T-helper 2 cell treated with Interferon-gamma antibody and Interleukin-4, amounts not matched to agents 5 μg/mL and 100 μg/mL, for 36 hours (primary cell): Measurements from ENCODE around the gene IBA57.

Experiments used
- DNase-seq: peaks from one replicate; pipeline ENCODE4 v3.0.0; 2021; ENCODE audit warnings: low spot score
- H3K27ac Mint-ChIP-seq: one replicate; pipeline ENCODE4 v1.8.0; 2021; ENCODE audit warnings: mild to moderate bottlenecking, mixed read lengths
- H3K27me3 Mint-ChIP-seq: one replicate; pipeline ENCODE4 v1.8.0; 2021; ENCODE audit warnings: low read depth, mixed read lengths
- H3K36me3 Mint-ChIP-seq: one replicate; pipeline ENCODE4 v1.8.0; 2021; ENCODE audit warnings: low read depth, mixed read lengths
- H3K4me1 Mint-ChIP-seq: one replicate; pipeline ENCODE4 v1.8.0; 2021; ENCODE audit warnings: low read depth, mixed read lengths
- H3K4me3 Mint-ChIP-seq: one replicate; pipeline ENCODE4 v1.8.0; 2022; ENCODE audit warnings: mild to moderate bottlenecking, moderate library complexity, mixed read lengths
- H3K9me3 Mint-ChIP-seq: one replicate; pipeline ENCODE4 v1.8.0; 2021; ENCODE audit warnings: mixed read lengths

The IBA57 gene

GRCh38 chr1:228194921-228195812 is 29.6 kb downstream of the IBA57 start:
- no peak overlapping the region for H3K27ac Mint-ChIP-seq
- H3K36me3 Mint-ChIP-seq: peaks cover 2% of the 10 kb centered on the region
- DNase-seq: no peak
- H3K4me3 Mint-ChIP-seq: no peak overlapping the region
- H3K27me3 Mint-ChIP-seq: no peaks in the 10 kb centered on the region
- H3K4me1 Mint-ChIP-seq: no peaks in the 10 kb centered on the region
- H3K9me3 Mint-ChIP-seq: peaks cover 14% of the 10 kb centered on the region

- Mint-ChIP-seq H3K27ac (no peak overlapping the region), H3K9me3 (peaks cover 18% of the 10 kb centered on the region), H3K36me3 (peaks cover 2% of the 10 kb centered on the region), H3K27me3 (no peaks in the 10 kb centered on the region), H3K4me1 (no peaks in the 10 kb centered on the region), H3K4me3 (no peak overlapping the region)
- no peak for DNase-seq
These were observed 32.0 kb downstream of the IBA57 start for GRCh38 chr1:228197555-228198147.

GRCh38 chr1:228198977-228199590 is 33.5 kb downstream of the IBA57 start:
- no peak for DNase-seq
- Mint-ChIP-seq H3K4me1 (no peaks in the 10 kb centered on the region), H3K36me3 (peaks cover 2% of the 10 kb centered on the region), H3K9me3 (peaks cover 18% of the 10 kb centered on the region), H3K4me3 (no peak overlapping the region), H3K27me3 (peaks cover 2% of the 10 kb centered on the region), H3K27ac (no peak overlapping the region)

- H3K27ac Mint-ChIP-seq: no peak overlapping the region
These were observed 39.4 kb downstream of the IBA57 start for GRCh38 chr1:228204958-228205357.

GRCh38 chr1:228205526-228206436 is 40.2 kb downstream of the IBA57 start:
- Mint-ChIP-seq H3K4me1 (no peaks in the 10 kb centered on the region), H3K36me3 (no peaks in the 10 kb centered on the region), H3K27ac (no peak overlapping the region), H3K9me3 (peaks cover 4% of the 10 kb centered on the region), H3K4me3 (no peak overlapping the region), H3K27me3 (peaks cover 5% of the 10 kb centered on the region)
- DNase-seq: no peak

More at GRCh38 chr1:228204958-228205357, 39.4 kb downstream of the IBA57 start:
- no peak overlapping the region for H3K4me3 Mint-ChIP-seq
- H3K4me1 Mint-ChIP-seq: no peaks in the 10 kb centered on the region
- no peaks in the 10 kb centered on the region for H3K36me3 Mint-ChIP-seq
- DNase-seq: no peak
- peaks cover 5% of the 10 kb centered on the region for H3K27me3 Mint-ChIP-seq
- H3K9me3 Mint-ChIP-seq: peaks cover 4% of the 10 kb centered on the region

GRCh38 chr1:228206582-228207351 is 41.2 kb downstream of the IBA57 start:
- Mint-ChIP-seq H3K9me3 (no peaks in the 10 kb centered on the region), H3K4me3 (no peak overlapping the region), H3K27me3 (peaks cover 5% of the 10 kb centered on the region), H3K27ac (no peak overlapping the region), H3K4me1 (no peaks in the 10 kb centered on the region), H3K36me3 (no peaks in the 10 kb centered on the region)
- DNase-seq: no peak

- H3K4me3 Mint-ChIP-seq: no peak overlapping the region
- H3K4me1 Mint-ChIP-seq: no peaks in the 10 kb centered on the region
- no peaks in the 10 kb centered on the region for H3K9me3 Mint-ChIP-seq
- peaks cover 5% of the 10 kb centered on the region for H3K27me3 Mint-ChIP-seq
- H3K36me3 Mint-ChIP-seq: no peaks in the 10 kb centered on the region
- no peak for DNase-seq
- no peak overlapping the region for H3K27ac Mint-ChIP-seq
These were observed 41.8 kb downstream of the IBA57 start for GRCh38 chr1:228207381-228207810.

GRCh38 chr1:228207851-228208821 is 42.5 kb downstream of the IBA57 start, which contains the start of gene OBSCN:
OBSCN (plus strand) TSS chr1:228208044; CDS start chr1:228211784, 3,740 bp downstream.
- Mint-ChIP-seq H3K27me3 (peaks cover 3% of the 10 kb centered on the region), H3K27ac (no peak within 1 kb of the TSS), H3K4me1 (no peaks in the 10 kb centered on the region), H3K36me3 (no peaks in the 10 kb centered on the region), H3K4me3 (no peak within 1 kb of the TSS), H3K9me3 (no peaks in the 10 kb centered on the region)
- no peak for DNase-seq

GRCh38 chr1:228208831-228209551 is 43.4 kb downstream of the IBA57 start:
- H3K27me3 Mint-ChIP-seq: peaks cover 3% of the 10 kb centered on the region
- no peaks in the 10 kb centered on the region for H3K36me3 Mint-ChIP-seq
- DNase-seq: no peak
- H3K4me1 Mint-ChIP-seq: no peaks in the 10 kb centered on the region
- no peak overlapping the region for H3K27ac Mint-ChIP-seq
- no peaks in the 10 kb centered on the region for H3K9me3 Mint-ChIP-seq
- no peak overlapping the region for H3K4me3 Mint-ChIP-seq

- no peak for DNase-seq
- no peak overlapping the region for H3K4me3 Mint-ChIP-seq
- no peaks in the 10 kb centered on the region for H3K9me3 Mint-ChIP-seq
- no peaks in the 10 kb centered on the region for H3K36me3 Mint-ChIP-seq
- peaks cover 3% of the 10 kb centered on the region for H3K27me3 Mint-ChIP-seq
- H3K4me1 Mint-ChIP-seq: no peaks in the 10 kb centered on the region
- no peak overlapping the region for H3K27ac Mint-ChIP-seq
These were observed 44.1 kb downstream of the IBA57 start for GRCh38 chr1:228209657-228210056.

- Mint-ChIP-seq H3K4me1 (no peaks in the 10 kb centered on the region), H3K4me3 (no peak overlapping the region), H3K27me3 (peaks cover 3% of the 10 kb centered on the region), H3K36me3 (no peaks in the 10 kb centered on the region), H3K9me3 (no peaks in the 10 kb centered on the region), H3K27ac (no peak overlapping the region)
- DNase-seq: no peak
These were observed 44.6 kb downstream of the IBA57 start for GRCh38 chr1:228210076-228210651.
